ENCODE data around the gene WDR72. TPM values are rescaled to one million over a fixed set of nuclear protein-coding genes. Genes with fewer than 3 reads are reported as not detected.

The WDR72 gene
- total and polyA plus RNA-seq, 4 donors, result 6.1 to 55.4 (median 17.0) TPM

- H3K27me3 ChIP-seq (ENCODE audit: control insufficient read depth in 4 of 4, insufficient read depth in 4 of 4, low read length in 3 of 4), result no peaks in the 10 kb centered on the region
- H3K9me3 ChIP-seq (ENCODE audit: control insufficient read depth in 4 of 4, low read length in 3 of 4), result no peaks in the 10 kb centered on the region
- WGBS, result 82% methylated on average over 1 of the region's 1 CpG
These were observed 11.9 kb downstream of the WDR72 start for GRCh38 chr15:53747501-53748068.

GRCh38 chr15:53746101-53746500, 13.4 kb downstream of the WDR72 start:
- Histone ChIP-seq H3K9ac (ENCODE audit: low read depth in 1 of 2, low read length in 2 of 2) (no peak overlapping the region), H3K4me3 (ENCODE audit: low read depth in 1 of 3, low read length in 3 of 3) (no peak overlapping the region), H3K27ac (ENCODE audit: low read depth in 1 of 2, low read length in 2 of 2) (no peak overlapping the region), H3K9me3 (ENCODE audit: control insufficient read depth in 4 of 4, low read length in 3 of 4) (no peaks in the 10 kb centered on the region), H3K4me1 (ENCODE audit: control insufficient read depth in 4 of 4, insufficient read depth in 4 of 4, low read length in 3 of 4) (no peaks in the 10 kb centered on the region), H3K36me3 (ENCODE audit: control insufficient read depth in 4 of 4, insufficient read depth in 3 of 4, low read depth in 1 of 4, low read length in 3 of 4) (no peaks in the 10 kb centered on the region), H3K27me3 (ENCODE audit: control insufficient read depth in 4 of 4, insufficient read depth in 4 of 4, low read length in 3 of 4) (no peaks in the 10 kb centered on the region)
- no peak for DNase-seq (ENCODE audit: low spot score)
- WGBS, result 95% methylated on average over 3 of the region's 3 CpGs
- no peak for TF ChIP-seq ZBTB33 (IDR thresholded peaks at IDR 0.05)
- no peak for TF ChIP-seq HNF4G (IDR thresholded peaks at IDR 0.05)
- TF ChIP-seq SP1 (IDR thresholded peaks at IDR 0.05), result no peak

More at GRCh38 chr15:53747501-53748068, 11.9 kb downstream of the WDR72 start:
- no peak overlapping the region for H3K27ac ChIP-seq (ENCODE audit: low read depth in 1 of 2, low read length in 2 of 2)
- TF ChIP-seq HNF4G (IDR thresholded peaks at IDR 0.05), result no peak
- TF ChIP-seq NR2F2 (IDR thresholded peaks at IDR 0.05), result no peak
- no peak for TF ChIP-seq FOXA1 (IDR thresholded peaks at IDR 0.05)
- DNase-seq (ENCODE audit: low spot score), result no peak
- H3K9ac ChIP-seq (ENCODE audit: low read depth in 1 of 2, low read length in 2 of 2), result no peak overlapping the region
- no peaks in the 10 kb centered on the region for H3K4me1 ChIP-seq (ENCODE audit: control insufficient read depth in 4 of 4, insufficient read depth in 4 of 4, low read length in 3 of 4)
- no peaks in the 10 kb centered on the region for H3K36me3 ChIP-seq (ENCODE audit: control insufficient read depth in 4 of 4, insufficient read depth in 3 of 4, low read depth in 1 of 4, low read length in 3 of 4)
- no peak overlapping the region for H3K4me3 ChIP-seq (ENCODE audit: low read depth in 1 of 3, low read length in 3 of 3)

- Histone ChIP-seq H3K27ac (ENCODE audit: low read depth in 1 of 2, low read length in 2 of 2) (peak overlapping the region; percentile 20 to 46), H3K9ac (ENCODE audit: low read depth in 1 of 2, low read length in 2 of 2) (no peak overlapping the region), H3K36me3 (ENCODE audit: control insufficient read depth in 4 of 4, insufficient read depth in 3 of 4, low read depth in 1 of 4, low read length in 3 of 4) (no peaks in the 10 kb centered on the region), H3K4me1 (ENCODE audit: control insufficient read depth in 4 of 4, insufficient read depth in 4 of 4, low read length in 3 of 4) (peaks cover 5 to 13% (median 8%) of the 10 kb centered on the region in 4 donors), H3K4me3 (ENCODE audit: low read depth in 1 of 3, low read length in 3 of 3) (no peak overlapping the region), H3K9me3 (ENCODE audit: control insufficient read depth in 4 of 4, low read length in 3 of 4) (no peaks in the 10 kb centered on the region), H3K27me3 (ENCODE audit: control insufficient read depth in 4 of 4, insufficient read depth in 4 of 4, low read length in 3 of 4) (no peaks in the 10 kb centered on the region)
- no peak for DNase-seq (ENCODE audit: low spot score)
- WGBS, result 19% methylated on average over 4 of the region's 4 CpGs
- peak; percentile 42 for TF ChIP-seq SP1 (IDR thresholded peaks at IDR 0.05)
- TF ChIP-seq CTCF (IDR thresholded peaks at IDR 0.05; ENCODE audit: low read depth, low read length, missing input control), result no peak
- no peak for TF ChIP-seq ZBTB33 (IDR thresholded peaks at IDR 0.05)
- no peak for TF ChIP-seq EGR1 (IDR thresholded peaks at IDR 0.05; ENCODE audit: low read depth in 2 of 2)
- peak in 1 of 2 donors; percentile 17 for TF ChIP-seq RAD21 (IDR thresholded peaks at IDR 0.05)
- TF ChIP-seq RXRA (IDR thresholded peaks at IDR 0.05), result peak; percentile 34 to 65
- no peak for TF ChIP-seq ATF3 (IDR thresholded peaks at IDR 0.05)
- peak in 1 of 2 donors; percentile 17 for TF ChIP-seq JUND (IDR thresholded peaks at IDR 0.05)
- no peak for TF ChIP-seq TAF1 (conservative IDR thresholded peaks at IDR 0.05)
- TF ChIP-seq FOXA2 (IDR thresholded peaks at IDR 0.05), result no peak
- TF ChIP-seq YY1 (IDR thresholded peaks at IDR 0.05), result peak; percentile 38
- TF ChIP-seq MAX (IDR thresholded peaks at IDR 0.05), result peak; percentile 27
- peak; percentile 44 to 61 for TF ChIP-seq HNF4A (conservative IDR thresholded peaks at IDR 0.05)
- TF ChIP-seq NR2F2 (IDR thresholded peaks at IDR 0.05), result no peak
- no peak for TF ChIP-seq FOXA1 (IDR thresholded peaks at IDR 0.05)
- no peak for TF ChIP-seq HNF4G (IDR thresholded peaks at IDR 0.05)
- TF ChIP-seq GABPA (IDR thresholded peaks at IDR 0.05 in 1 of 2, conservative IDR thresholded peaks at IDR 0.05 in 1 of 2), result no peak
- peak; percentile 34 for TF ChIP-seq REST (IDR thresholded peaks at IDR 0.05)
These were observed 19.8 kb downstream of the WDR72 start for GRCh38 chr15:53739651-53740050.

All from liver (tissue), 9 donors.